ENCODE measurements around the gene PGRMC1. TPM values are rescaled to one million over a fixed set of nuclear protein-coding genes. Genes with fewer than 3 reads are reported as not detected.
A peak's percentile ranks its signal among the peaks of the same experiment; 100 is the strongest.

PGRMC1 gene
- total and polyA plus RNA-seq, 9 of the 15 experiments (the other 6 are each of a cell fraction or from before 2014, with no cell fraction given) = 27.4 to 115 (median 90.3) TPM

DNA sequence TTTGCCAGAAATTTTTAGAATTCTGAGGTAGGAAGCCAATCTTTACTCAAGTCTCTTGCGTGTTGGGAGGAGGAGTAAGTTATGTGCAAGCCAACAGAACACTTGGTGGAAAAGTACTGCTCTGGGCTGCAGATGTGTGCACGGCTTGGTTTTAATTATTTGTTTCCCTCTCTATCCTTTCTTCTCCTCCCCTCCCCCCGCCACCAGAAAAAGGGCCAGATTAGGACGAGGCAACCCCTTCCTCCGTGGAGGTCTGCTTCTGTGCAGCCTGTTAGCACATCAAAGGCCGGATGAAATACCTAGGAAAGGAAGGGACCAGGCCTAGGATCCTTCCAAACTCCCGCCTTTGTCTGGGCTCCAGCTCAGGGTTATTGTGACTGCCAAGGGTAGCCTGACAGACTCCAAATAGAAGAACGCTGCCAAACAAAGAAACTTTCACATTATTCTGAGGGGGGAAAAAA is 1.0 kb upstream of the PGRMC1 start:
- ChIA-PET POLR2A (no interaction called here), CTCF (ENCODE audit: low intra/inter-chr PET ratio) (no interaction called here)
- DNase-seq (ENCODE audit: extremely low read depth in 1 of 4, low spot score in 3 of 4) (no peak), FAIRE-seq (no peak), ATAC-seq (no peak)
- Histone ChIP-seq H3K4me1 (replicated peaks in 1 of 2; ENCODE audit: control insufficient read depth in 2 of 2, insufficient read depth in 2 of 2, low read length in 2 of 2) (peaks cover 9 to 10% of the 10 kb centered on the region in 2 experiments), H3K27me3 (ENCODE audit: control insufficient read depth in 2 of 2, insufficient read depth in 2 of 2, low read length in 2 of 2) (peaks cover 0 to 4% of the 10 kb centered on the region in 2 experiments; a peak in 2 of 5 replicates), H3K9me1 (ENCODE audit: control insufficient read depth, insufficient read depth, low read length) (peaks cover 3% of the 10 kb centered on the region), H3K36me3 (ENCODE audit: control insufficient read depth, insufficient read depth, low read length) (peaks cover 12% of the 10 kb centered on the region; the same call in 1 of the 3 replicates), H3K9ac (ENCODE audit: insufficient read depth in 1 of 2, low read depth in 2 of 2, low read length in 2 of 2) (no peak overlapping the region), H3K79me2 (ENCODE audit: control insufficient read depth, insufficient read depth, low read length) (peaks cover 40% of the 10 kb centered on the region), H3K9me3 (replicated peaks; ENCODE audit: control insufficient read depth, insufficient read depth, low read depth, low read length) (no peaks in the 10 kb centered on the region), H2AFZ (ENCODE audit: low read depth, low read length) (peak overlapping the region; percentile 94; the same call in 1 of the 2 replicates), H4K20me1 (replicated peaks; ENCODE audit: control insufficient read depth, insufficient read depth, low read length) (no peaks in the 10 kb centered on the region; the same call in none of the 2 replicates), H3K27ac (ENCODE audit: extremely low read depth, low read depth, low read length) (no peak overlapping the region), H3K4me3 (no peak overlapping the region), H3K4me2 (ENCODE audit: insufficient read depth, low read length) (no peak overlapping the region)
- intact Hi-C loops (cut with micrococcal nuclease) (no loop called here), in situ Hi-C loops (cut with MboI) (no loop called here)
- no TSS peak for BruUV-seq (replicated peaks)
- WGBS (ENCODE audit: insufficient coverage, low coverage, missing lambda C conversion rate) = 58% methylated on average over 3 of the region's 8 CpGs
- no peak for TF ChIP-seq TBL1XR1 (IDR thresholded peaks at IDR 0.05; ENCODE audit: low read length in 2 of 2)
- TF ChIP-seq, protein P1, sequence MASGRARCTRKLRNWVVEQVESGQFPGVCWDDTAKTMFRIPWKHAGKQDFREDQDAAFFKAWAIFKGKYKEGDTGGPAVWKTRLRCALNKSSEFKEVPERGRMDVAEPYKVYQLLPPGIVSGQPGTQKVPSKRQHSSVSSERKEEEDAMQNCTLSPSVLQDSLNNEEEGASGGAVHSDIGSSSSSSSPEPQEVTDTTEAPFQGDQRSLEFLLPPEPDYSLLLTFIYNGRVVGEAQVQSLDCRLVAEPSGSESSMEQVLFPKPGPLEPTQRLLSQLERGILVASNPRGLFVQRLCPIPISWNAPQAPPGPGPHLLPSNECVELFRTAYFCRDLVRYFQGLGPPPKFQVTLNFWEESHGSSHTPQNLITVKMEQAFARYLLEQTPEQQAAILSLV (tag; IDR thresholded peaks at IDR 0.05) = no peak
- TF ChIP-seq, protein P2, sequence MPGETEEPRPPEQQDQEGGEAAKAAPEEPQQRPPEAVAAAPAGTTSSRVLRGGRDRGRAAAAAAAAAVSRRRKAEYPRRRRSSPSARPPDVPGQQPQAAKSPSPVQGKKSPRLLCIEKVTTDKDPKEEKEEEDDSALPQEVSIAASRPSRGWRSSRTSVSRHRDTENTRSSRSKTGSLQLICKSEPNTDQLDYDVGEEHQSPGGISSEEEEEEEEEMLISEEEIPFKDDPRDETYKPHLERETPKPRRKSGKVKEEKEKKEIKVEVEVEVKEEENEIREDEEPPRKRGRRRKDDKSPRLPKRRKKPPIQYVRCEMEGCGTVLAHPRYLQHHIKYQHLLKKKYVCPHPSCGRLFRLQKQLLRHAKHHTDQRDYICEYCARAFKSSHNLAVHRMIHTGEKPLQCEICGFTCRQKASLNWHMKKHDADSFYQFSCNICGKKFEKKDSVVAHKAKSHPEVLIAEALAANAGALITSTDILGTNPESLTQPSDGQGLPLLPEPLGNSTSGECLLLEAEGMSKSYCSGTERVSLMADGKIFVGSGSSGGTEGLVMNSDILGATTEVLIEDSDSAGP (CRISPR knock-in tag; IDR thresholded peaks at IDR 0.05) = no peak
- TF ChIP-seq, protein P3, sequence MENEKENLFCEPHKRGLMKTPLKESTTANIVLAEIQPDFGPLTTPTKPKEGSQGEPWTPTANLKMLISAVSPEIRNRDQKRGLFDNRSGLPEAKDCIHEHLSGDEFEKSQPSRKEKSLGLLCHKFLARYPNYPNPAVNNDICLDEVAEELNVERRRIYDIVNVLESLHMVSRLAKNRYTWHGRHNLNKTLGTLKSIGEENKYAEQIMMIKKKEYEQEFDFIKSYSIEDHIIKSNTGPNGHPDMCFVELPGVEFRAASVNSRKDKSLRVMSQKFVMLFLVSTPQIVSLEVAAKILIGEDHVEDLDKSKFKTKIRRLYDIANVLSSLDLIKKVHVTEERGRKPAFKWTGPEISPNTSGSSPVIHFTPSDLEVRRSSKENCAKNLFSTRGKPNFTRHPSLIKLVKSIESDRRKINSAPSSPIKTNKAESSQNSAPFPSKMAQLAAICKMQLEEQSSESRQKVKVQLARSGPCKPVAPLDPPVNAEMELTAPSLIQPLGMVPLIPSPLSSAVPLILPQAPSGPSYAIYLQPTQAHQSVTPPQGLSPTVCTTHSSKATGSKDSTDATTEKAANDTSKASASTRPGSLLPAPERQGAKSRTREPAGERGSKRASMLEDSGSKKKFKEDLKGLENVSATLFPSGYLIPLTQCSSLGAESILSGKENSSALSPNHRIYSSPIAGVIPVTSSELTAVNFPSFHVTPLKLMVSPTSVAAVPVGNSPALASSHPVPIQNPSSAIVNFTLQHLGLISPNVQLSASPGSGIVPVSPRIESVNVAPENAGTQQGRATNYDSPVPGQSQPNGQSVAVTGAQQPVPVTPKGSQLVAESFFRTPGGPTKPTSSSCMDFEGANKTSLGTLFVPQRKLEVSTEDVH (IDR thresholded peaks at IDR 0.05; ENCODE audit: low read depth, partially characterized antibody) = no peak
- TF ChIP-seq, protein P4, sequence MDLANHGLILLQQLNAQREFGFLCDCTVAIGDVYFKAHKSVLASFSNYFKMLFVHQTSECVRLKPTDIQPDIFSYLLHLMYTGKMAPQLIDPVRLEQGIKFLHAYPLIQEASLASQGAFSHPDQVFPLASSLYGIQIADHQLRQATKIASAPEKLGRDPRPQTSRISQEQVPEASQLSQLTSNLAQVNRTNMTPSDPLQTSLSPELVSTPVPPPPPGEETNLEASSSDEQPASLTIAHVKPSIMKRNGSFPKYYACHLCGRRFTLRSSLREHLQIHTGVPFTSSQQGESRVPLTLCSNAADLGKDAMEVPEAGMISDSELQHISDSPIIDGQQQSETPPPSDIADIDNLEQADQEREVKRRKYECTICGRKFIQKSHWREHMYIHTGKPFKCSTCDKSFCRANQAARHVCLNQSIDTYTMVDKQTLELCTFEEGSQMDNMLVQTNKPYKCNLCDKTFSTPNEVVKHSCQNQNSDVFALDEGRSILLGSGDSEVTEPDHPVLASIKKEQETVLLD (IDR thresholded peaks at IDR 0.05) = no peak
- no peak for TF ChIP-seq HMG20B (CRISPR knock-in tag; IDR thresholded peaks at IDR 0.05)
- TF ChIP-seq, protein P5, sequence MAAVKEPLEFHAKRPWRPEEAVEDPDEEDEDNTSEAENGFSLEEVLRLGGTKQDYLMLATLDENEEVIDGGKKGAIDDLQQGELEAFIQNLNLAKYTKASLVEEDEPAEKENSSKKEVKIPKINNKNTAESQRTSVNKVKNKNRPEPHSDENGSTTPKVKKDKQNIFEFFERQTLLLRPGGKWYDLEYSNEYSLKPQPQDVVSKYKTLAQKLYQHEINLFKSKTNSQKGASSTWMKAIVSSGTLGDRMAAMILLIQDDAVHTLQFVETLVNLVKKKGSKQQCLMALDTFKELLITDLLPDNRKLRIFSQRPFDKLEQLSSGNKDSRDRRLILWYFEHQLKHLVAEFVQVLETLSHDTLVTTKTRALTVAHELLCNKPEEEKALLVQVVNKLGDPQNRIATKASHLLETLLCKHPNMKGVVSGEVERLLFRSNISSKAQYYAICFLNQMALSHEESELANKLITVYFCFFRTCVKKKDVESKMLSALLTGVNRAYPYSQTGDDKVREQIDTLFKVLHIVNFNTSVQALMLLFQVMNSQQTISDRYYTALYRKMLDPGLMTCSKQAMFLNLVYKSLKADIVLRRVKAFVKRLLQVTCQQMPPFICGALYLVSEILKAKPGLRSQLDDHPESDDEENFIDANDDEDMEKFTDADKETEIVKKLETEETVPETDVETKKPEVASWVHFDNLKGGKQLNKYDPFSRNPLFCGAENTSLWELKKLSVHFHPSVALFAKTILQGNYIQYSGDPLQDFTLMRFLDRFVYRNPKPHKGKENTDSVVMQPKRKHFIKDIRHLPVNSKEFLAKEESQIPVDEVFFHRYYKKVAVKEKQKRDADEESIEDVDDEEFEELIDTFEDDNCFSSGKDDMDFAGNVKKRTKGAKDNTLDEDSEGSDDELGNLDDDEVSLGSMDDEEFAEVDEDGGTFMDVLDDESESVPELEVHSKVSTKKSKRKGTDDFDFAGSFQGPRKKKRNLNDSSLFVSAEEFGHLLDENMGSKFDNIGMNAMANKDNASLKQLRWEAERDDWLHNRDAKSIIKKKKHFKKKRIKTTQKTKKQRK (IDR thresholded peaks at IDR 0.05; ENCODE audit: borderline replicate concordance, low read depth, low read length) = no peak
- no peak for TF ChIP-seq NR2C2 (CRISPR knock-in tag; IDR thresholded peaks at IDR 0.05)
- no peak for TF ChIP-seq NR2C2 (tag; IDR thresholded peaks at IDR 0.05)
- TF ChIP-seq ZNF644 (tag; IDR thresholded peaks at IDR 0.05; ENCODE audit: low read depth) = no peak
- TF ChIP-seq ZNF121 (CRISPR knock-in tag; conservative IDR thresholded peaks at IDR 0.05) = no peak
- no peak for TF ChIP-seq FOSL1 (tag; conservative IDR thresholded peaks at IDR 0.05)

Data from K562 (cell line).